HS-27A (cell line): ENCODE results near the gene TDRD1.

Experiments
- DNase-seq: peaks from one replicate; pipeline ENCODE4 v3.0.0-alpha.2; 2012; ENCODE audit warnings: low read depth, missing footprints

TDRD1 gene

GRCh38 chr10:114239117-114239993, 60.2 kb downstream of the TDRD1 start, which contains the start of gene VWA2:
TSS of gene VWA2 (plus strand) at chr10:114239254. CDS start at chr10:114248714, 9,460 bp downstream.
- no peak for DNase-seq

- no peak for DNase-seq
These were observed 60.8 kb downstream of the TDRD1 start for GRCh38 chr10:114239994-114240345.

GRCh38 chr10:114242235-114242634, 63.1 kb downstream of the TDRD1 start:
- no peak for DNase-seq

GRCh38 chr10:114243661-114244060, 64.5 kb downstream of the TDRD1 start:
- no peak for DNase-seq

- no peak for DNase-seq
These were observed 65.0 kb downstream of the TDRD1 start for GRCh38 chr10:114244126-114244525.

- DNase-seq, result no peak
These were observed 66.1 kb downstream of the TDRD1 start for GRCh38 chr10:114245121-114245791.

GRCh38 chr10:114246679-114247305, 67.6 kb downstream of the TDRD1 start:
- no peak for DNase-seq

GRCh38 chr10:114250236-114250635, 71.1 kb downstream of the TDRD1 start:
- no peak for DNase-seq

GRCh38 chr10:114250716-114251115, 71.6 kb downstream of the TDRD1 start:
- DNase-seq, result no peak

- no peak for DNase-seq
These were observed 72.9 kb downstream of the TDRD1 start for GRCh38 chr10:114252092-114252491.

GRCh38 chr10:114252883-114253282, 73.7 kb downstream of the TDRD1 start:
- no peak for DNase-seq

GRCh38 chr10:114255227-114255626, 76.1 kb downstream of the TDRD1 start:
- no peak for DNase-seq

GRCh38 chr10:114256008-114256765, 77.0 kb downstream of the TDRD1 start:
- DNase-seq, result no peak

GRCh38 chr10:114256822-114257221, 77.7 kb downstream of the TDRD1 start:
- DNase-seq, result no peak

GRCh38 chr10:114257498-114257897, 78.3 kb downstream of the TDRD1 start:
- no peak for DNase-seq

- DNase-seq, result no peak
These were observed 79.2 kb downstream of the TDRD1 start for GRCh38 chr10:114258274-114258840.

- no peak for DNase-seq
These were observed 80.7 kb downstream of the TDRD1 start for GRCh38 chr10:114259824-114260223.

- no peak for DNase-seq
These were observed 81.2 kb downstream of the TDRD1 start for GRCh38 chr10:114260366-114260765.

GRCh38 chr10:114261076-114261475, 81.9 kb downstream of the TDRD1 start:
- no peak for DNase-seq

GRCh38 chr10:114262496-114262895, 83.3 kb downstream of the TDRD1 start:
- no peak for DNase-seq

GRCh38 chr10:114265392-114266053, 86.4 kb downstream of the TDRD1 start:
- no peak for DNase-seq
